ENCODE data around the gene HMX2. TPM values are rescaled to one million over a fixed set of nuclear protein-coding genes. Genes with fewer than 3 reads are reported as not detected.
"Not testable (repeated sequence)": the region's sequence is repeated elsewhere in the genome, so short reads cannot be mapped to it uniquely, and the experiment has no call there.

Gene HMX2
- polyA plus RNA-seq, 1 donor (not counting 4 experiments of a cell fraction or from before 2014, with no cell fraction given): not detected

DNA sequence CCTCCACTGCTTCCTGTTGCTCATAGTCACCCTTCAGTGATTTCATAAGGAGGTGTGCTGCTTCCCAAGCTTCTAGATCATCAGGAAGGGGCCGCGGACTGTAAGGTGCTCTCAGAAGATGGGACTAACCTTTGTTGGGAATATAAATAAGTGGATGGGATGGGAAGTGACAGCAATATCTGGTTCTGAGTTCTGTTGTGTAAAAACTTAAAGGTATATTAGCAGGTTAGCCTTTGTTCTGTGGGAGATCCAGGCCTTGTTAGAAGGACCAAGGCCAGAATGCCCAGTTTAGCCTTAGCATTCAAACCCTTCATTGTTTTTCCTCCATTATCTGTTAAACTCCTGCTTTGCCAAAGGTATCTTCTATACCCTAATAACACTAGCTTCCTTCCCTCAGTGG, 18.7 kb downstream of the HMX2 start:
- FAIRE-seq (no peak), DNase-seq (ENCODE audit: low read depth, low spot score) (no peak)
- dilution Hi-C loops (cut with MboI; ENCODE audit: extremely low pct_ligation_motif_present, low sequenced_read_pairs): no loop called here
- Histone ChIP-seq H3K27me3 (ENCODE audit: control insufficient read depth, extremely low read depth, insufficient read depth, low read length) (no peaks in the 10 kb centered on the region), H3K9me1 (ENCODE audit: control insufficient read depth, extremely low read depth, insufficient read depth, low read length) (no peaks in the 10 kb centered on the region), H3K27ac (ENCODE audit: control insufficient read depth, insufficient read depth, low read length) (no peak overlapping the region), H3K36me3 (ENCODE audit: control insufficient read depth in 2 of 2, extremely low read depth in 1 of 2, insufficient read depth in 2 of 2, low read length in 2 of 2) (peaks cover 19 to 22% of the 10 kb centered on the region in 2 experiments), H3K4me2 (ENCODE audit: control insufficient read depth, extremely low read depth, insufficient read depth, low read depth, low read length) (no peak overlapping the region), H3K4me3 (ENCODE audit: control insufficient read depth in 2 of 3, extremely low read depth in 1 of 3, insufficient read depth in 2 of 3, low read depth in 1 of 3, low read length in 3 of 3) (no peak overlapping the region), H3K9ac (ENCODE audit: control insufficient read depth, extremely low read depth, insufficient read depth, low read length) (no peak overlapping the region), H2AFZ (ENCODE audit: control insufficient read depth, low read length) (no peak overlapping the region), H3K9me3 (ENCODE audit: control insufficient read depth, low read depth, low read length) (no peaks in the 10 kb centered on the region), H3K4me1 (ENCODE audit: control insufficient read depth, extremely low read depth, insufficient read depth, low read length) (no peaks in the 10 kb centered on the region), H3K79me2 (ENCODE audit: control insufficient read depth, insufficient read depth, low read length) (peaks cover 19% of the 10 kb centered on the region), H4K20me1 (ENCODE audit: control insufficient read depth, extremely low read depth, insufficient read depth, low read length) (peaks cover 5% of the 10 kb centered on the region)
- TF ChIP-seq, protein P1, sequence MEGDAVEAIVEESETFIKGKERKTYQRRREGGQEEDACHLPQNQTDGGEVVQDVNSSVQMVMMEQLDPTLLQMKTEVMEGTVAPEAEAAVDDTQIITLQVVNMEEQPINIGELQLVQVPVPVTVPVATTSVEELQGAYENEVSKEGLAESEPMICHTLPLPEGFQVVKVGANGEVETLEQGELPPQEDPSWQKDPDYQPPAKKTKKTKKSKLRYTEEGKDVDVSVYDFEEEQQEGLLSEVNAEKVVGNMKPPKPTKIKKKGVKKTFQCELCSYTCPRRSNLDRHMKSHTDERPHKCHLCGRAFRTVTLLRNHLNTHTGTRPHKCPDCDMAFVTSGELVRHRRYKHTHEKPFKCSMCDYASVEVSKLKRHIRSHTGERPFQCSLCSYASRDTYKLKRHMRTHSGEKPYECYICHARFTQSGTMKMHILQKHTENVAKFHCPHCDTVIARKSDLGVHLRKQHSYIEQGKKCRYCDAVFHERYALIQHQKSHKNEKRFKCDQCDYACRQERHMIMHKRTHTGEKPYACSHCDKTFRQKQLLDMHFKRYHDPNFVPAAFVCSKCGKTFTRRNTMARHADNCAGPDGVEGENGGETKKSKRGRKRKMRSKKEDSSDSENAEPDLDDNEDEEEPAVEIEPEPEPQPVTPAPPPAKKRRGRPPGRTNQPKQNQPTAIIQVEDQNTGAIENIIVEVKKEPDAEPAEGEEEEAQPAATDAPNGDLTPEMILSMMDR (optimal IDR thresholded peaks at IDR 0.05 in 1 of 3, IDR thresholded peaks at IDR 0.05 in 1 of 3, conservative IDR thresholded peaks at IDR 0.05 in 1 of 3; ENCODE audit: extremely low read depth in 1 of 3, insufficient read depth in 2 of 3, low read length in 3 of 3): no peak
- no peak for TF ChIP-seq EZH2 (IDR thresholded peaks at IDR 0.05; ENCODE audit: low read length)

DNA sequence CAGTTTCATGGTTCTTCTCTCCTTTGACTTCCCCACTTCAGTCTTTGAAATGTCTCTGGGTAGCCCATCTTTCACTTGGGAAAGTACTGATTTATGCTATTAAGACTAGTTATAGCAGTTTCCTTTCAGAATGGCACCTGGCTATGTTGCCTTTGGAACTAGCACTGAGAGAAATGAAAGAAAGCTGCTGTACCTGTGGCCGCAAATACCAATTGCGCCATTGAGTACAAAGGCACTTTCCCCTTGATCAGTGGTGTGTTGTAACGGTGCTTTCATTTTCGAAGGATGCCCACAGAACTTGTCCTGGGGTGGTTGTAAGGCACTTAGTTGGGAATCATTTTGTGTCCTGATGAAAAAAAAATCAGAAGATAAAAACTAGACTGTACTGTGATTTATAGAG, 23.0 kb downstream of the HMX2 start:
- H3K27ac ChIP-seq (ENCODE audit: control insufficient read depth, insufficient read depth, low read length): no peak overlapping the region
- H3K27me3 ChIP-seq (ENCODE audit: control insufficient read depth, extremely low read depth, insufficient read depth, low read length): no peaks in the 10 kb centered on the region
- no peak overlapping the region for H3K9ac ChIP-seq (ENCODE audit: control insufficient read depth, extremely low read depth, insufficient read depth, low read length)
- H3K9me1 ChIP-seq (ENCODE audit: control insufficient read depth, extremely low read depth, insufficient read depth, low read length): no peaks in the 10 kb centered on the region
- peaks cover 3 to 4% of the 10 kb centered on the region in 2 experiments for H3K36me3 ChIP-seq (ENCODE audit: control insufficient read depth in 2 of 2, extremely low read depth in 1 of 2, insufficient read depth in 2 of 2, low read length in 2 of 2)
- H4K20me1 ChIP-seq (ENCODE audit: control insufficient read depth, extremely low read depth, insufficient read depth, low read length): no peaks in the 10 kb centered on the region
- TF ChIP-seq, protein P1 (optimal IDR thresholded peaks at IDR 0.05 in 1 of 3, IDR thresholded peaks at IDR 0.05 in 1 of 3, conservative IDR thresholded peaks at IDR 0.05 in 1 of 3; ENCODE audit: extremely low read depth in 1 of 3, insufficient read depth in 2 of 3, low read length in 3 of 3): no peak
- H3K4me2 ChIP-seq (ENCODE audit: control insufficient read depth, extremely low read depth, insufficient read depth, low read depth, low read length): no peak overlapping the region
- H3K4me1 ChIP-seq (ENCODE audit: control insufficient read depth, extremely low read depth, insufficient read depth, low read length): no peaks in the 10 kb centered on the region
- no peak overlapping the region for H2AFZ ChIP-seq (ENCODE audit: control insufficient read depth, low read length)
- H3K79me2 ChIP-seq (ENCODE audit: control insufficient read depth, insufficient read depth, low read length): peaks cover 1% of the 10 kb centered on the region
- DNase-seq (ENCODE audit: low read depth, low spot score): no peak
- no peak for FAIRE-seq
- no peaks in the 10 kb centered on the region for H3K9me3 ChIP-seq (ENCODE audit: control insufficient read depth, low read depth, low read length)
- no peak overlapping the region for H3K4me3 ChIP-seq (ENCODE audit: control insufficient read depth in 2 of 3, extremely low read depth in 1 of 3, insufficient read depth in 2 of 3, low read depth in 1 of 3, low read length in 3 of 3)
- dilution Hi-C loops (cut with MboI; ENCODE audit: extremely low pct_ligation_motif_present, low sequenced_read_pairs): no loop called here

DNA sequence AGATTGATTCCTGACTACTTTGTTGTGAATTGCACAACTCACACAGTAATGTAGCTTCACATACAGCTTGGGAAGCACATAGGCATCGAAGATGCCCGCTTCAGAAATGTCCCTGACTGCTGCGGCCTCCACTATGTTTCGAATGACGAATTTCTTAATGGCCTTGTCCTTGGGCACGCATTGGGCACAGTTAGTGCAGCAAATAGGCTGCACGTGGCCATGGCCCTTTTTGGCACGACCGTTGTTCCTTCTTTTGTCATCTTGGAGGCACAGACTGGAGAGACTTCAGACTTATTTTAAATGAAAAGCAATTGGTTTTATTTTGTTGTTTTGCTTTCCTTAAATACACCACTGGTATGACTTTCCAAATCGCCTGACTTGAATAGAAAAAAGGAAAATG, 23.7 kb downstream of the HMX2 start:
- DNase-seq (ENCODE audit: low read depth, low spot score); dilution Hi-C loops (cut with MboI; ENCODE audit: extremely low pct_ligation_motif_present, low sequenced_read_pairs); H3K27ac ChIP-seq (ENCODE audit: control insufficient read depth, insufficient read depth, low read length): not testable (repeated sequence)

More for the DNA sequence above, 23.7 kb downstream of the HMX2 start:
- not testable (repeated sequence) for H3K36me3 ChIP-seq (ENCODE audit: control insufficient read depth in 2 of 2, extremely low read depth in 1 of 2, insufficient read depth in 2 of 2, low read length in 2 of 2); H2AFZ ChIP-seq (ENCODE audit: control insufficient read depth, low read length); H3K4me1 ChIP-seq (ENCODE audit: control insufficient read depth, extremely low read depth, insufficient read depth, low read length); H3K27me3 ChIP-seq (ENCODE audit: control insufficient read depth, extremely low read depth, insufficient read depth, low read length); H3K9ac ChIP-seq (ENCODE audit: control insufficient read depth, extremely low read depth, insufficient read depth, low read length); H3K9me1 ChIP-seq (ENCODE audit: control insufficient read depth, extremely low read depth, insufficient read depth, low read length); H3K9me3 ChIP-seq (ENCODE audit: control insufficient read depth, low read depth, low read length); H3K79me2 ChIP-seq (ENCODE audit: control insufficient read depth, insufficient read depth, low read length); H4K20me1 ChIP-seq (ENCODE audit: control insufficient read depth, extremely low read depth, insufficient read depth, low read length); FAIRE-seq; H3K4me3 ChIP-seq (ENCODE audit: control insufficient read depth in 2 of 3, extremely low read depth in 1 of 3, insufficient read depth in 2 of 3, low read depth in 1 of 3, low read length in 3 of 3); H3K4me2 ChIP-seq (ENCODE audit: control insufficient read depth, extremely low read depth, insufficient read depth, low read depth, low read length)
